HepG2 (cell line): ENCODE results near the gene ZBTB26. TPM values are rescaled to one million over a fixed set of nuclear protein-coding genes. Genes with fewer than 3 reads are reported as not detected.

Experiments used
- ATAC-seq: fragments of 200-7000 bp; cut with Tn5 transposase; 3 replicates; pipeline ENCODE4 v1.9.1; 2020; ENCODE audit warnings: mild to moderate bottlenecking, moderate library complexity
- BruUV-seq: library from RNA; stranded (reverse); fragments of 400-500 nt; replicated peaks from 2 replicates; lab custom pipeline; 2021; lab: Mats Ljungman, UMichigan
- CTCF ChIA-PET: fragments of 300-600 bp; formaldehyde crosslinking; extraction: SDS; loops from one replicate; lab custom pipeline; 2021; ENCODE audit warnings: low total read pairs, inconsistent platforms, low intra/inter-chr PET ratio; lab: Yijun Ruan, JAX
- POLR2A ChIA-PET: fragments of 350-600 bp; sonication (Branson Sonifier 250); formaldehyde crosslinking; loops from one replicate; lab custom pipeline; 2020; ENCODE audit warnings: antibody characterized with exemption, inconsistent platforms; lab: Yijun Ruan, JAX
- DNase-seq: peaks from one replicate; pipeline ENCODE4 v3.0.0-alpha.2; 2015; ENCODE audit warnings: low spot score
- FAIRE-seq: peaks from 3 replicates; lab custom pipeline; 2011; peaks lifted over from hg19 to GRCh38; lab: Jason Lieb, UNC
- H2AFZ ChIP-seq: one replicate; pipeline ENCODE4 v1.6.1; 2011; ENCODE audit warnings: low read length, inconsistent platforms
- H3K27ac ChIP-seq: fragments of 300-600 bp; 3 replicates; pipeline ENCODE4 v1.8.0; 2011; ENCODE audit warnings: mixed run types, mild to moderate bottlenecking, mixed read lengths, low read length, inconsistent platforms; ENCODE audit not compliant: insufficient read depth; ENCODE audit errors: extremely low read length
- H3K27me3 ChIP-seq, 2 experiments: fragments of 200-600 bp in 1 of 2; 2 replicates in 1 of 2; 3 replicates in 1 of 2; pipeline versions ENCODE4 v1.6.0 to v1.8.0; 2011; ENCODE audit warnings: low read length in 2 of 2, mild to moderate bottlenecking in 2 of 2, moderate library complexity in 2 of 2, inconsistent platforms in 1 of 2; ENCODE audit not compliant: insufficient read depth in 2 of 2, control insufficient read depth in 1 of 2
- H3K36me3 ChIP-seq, 2 experiments: fragments of 200-600 bp in 1 of 2; replicated peaks in 1 of 2; 2 replicates in 1 of 2; 3 replicates in 1 of 2; pipeline versions ENCODE4 v1.5.1 to v1.8.0; 2011; ENCODE audit warnings: low read length in 2 of 2, inconsistent platforms in 1 of 2; ENCODE audit not compliant: insufficient read depth in 2 of 2, control insufficient read depth in 1 of 2
- H3K4me1 ChIP-seq: 2 replicates; pipeline ENCODE4 v1.5.1; 2012; ENCODE audit warnings: low read length, inconsistent platforms; ENCODE audit not compliant: insufficient read depth
- H3K4me2 ChIP-seq: 2 replicates; pipeline ENCODE4 v1.6.0; 2011; ENCODE audit warnings: low read depth, low read length, inconsistent platforms
- H3K4me3 ChIP-seq, 3 experiments: fragments of 200-600 bp in 1 of 3; sonication (generic), shearing (Covaris generic) in 1 of 3; replicated peaks in 1 of 3; 2 replicates each; pipeline ENCODE4 v1.5.1; 2011 to 2016; ENCODE audit warnings: low read length in 3 of 3, inconsistent platforms in 2 of 3, low read depth in 2 of 3, mild to moderate bottlenecking in 2 of 3, control low read depth in 1 of 3, mixed read lengths in 1 of 3; ENCODE audit not compliant: insufficient read depth in 1 of 3
- H3K79me2 ChIP-seq: one replicate; pipeline ENCODE4 v1.6.1; 2011; ENCODE audit warnings: low read length, inconsistent platforms; ENCODE audit not compliant: insufficient read depth
- H3K9ac ChIP-seq: 2 replicates; pipeline ENCODE4 v1.6.0; 2011; ENCODE audit warnings: mild to moderate bottlenecking, low read depth, low read length, inconsistent platforms; ENCODE audit not compliant: insufficient read depth
- H3K9me3 ChIP-seq: 2 replicates; pipeline ENCODE4 v1.5.1; 2012; ENCODE audit warnings: mild to moderate bottlenecking, low read length
- H4K20me1 ChIP-seq: 2 replicates; pipeline ENCODE4 v1.6.0; 2011; ENCODE audit warnings: inconsistent platforms, mild to moderate bottlenecking, low read length, moderate library complexity; ENCODE audit not compliant: insufficient read depth
- ARID5B ChIP-seq: IDR thresholded peaks from 2 replicates; pipeline ENCODE4 v1.4.0; 2020; ENCODE audit warnings: mild to moderate bottlenecking, missing genetic modification reagents
- DMTF1 ChIP-seq: sonication (generic); formaldehyde crosslinking; IDR thresholded peaks from 2 replicates; pipeline ENCODE4 v1.4.0; 2020; ENCODE audit warnings: mild to moderate bottlenecking, missing genetic modification reagents
- SP4 ChIP-seq: sonication (generic); formaldehyde crosslinking; IDR thresholded peaks from 2 replicates; pipeline ENCODE4 v1.8.1; 2023; ENCODE audit warnings: mild to moderate bottlenecking, missing genetic modification reagents
- SRF ChIP-seq: IDR thresholded peaks from 2 replicates; pipeline ENCODE4 v1.6.1; 2011; ENCODE audit warnings: mild to moderate bottlenecking, low read depth, low read length, moderate library complexity
- ZBTB3 ChIP-seq: sonication (generic); formaldehyde crosslinking; IDR thresholded peaks from 2 replicates; pipeline ENCODE4 v1.4.0; 2020; ENCODE audit warnings: low read depth, mild to moderate bottlenecking, moderate library complexity, missing genetic modification reagents, borderline replicate concordance
- ZNF263 ChIP-seq: sonication (generic); formaldehyde crosslinking; IDR thresholded peaks from 2 replicates; pipeline ENCODE4 v1.4.0; 2020; ENCODE audit warnings: missing genetic modification reagents
- ZNF577 ChIP-seq: sonication (generic); formaldehyde crosslinking; IDR thresholded peaks from 2 replicates; pipeline ENCODE4 v1.4.0; 2020; ENCODE audit warnings: mild to moderate bottlenecking, low read depth, missing genetic modification reagents, borderline replicate concordance
- ZNF703 ChIP-seq: sonication (generic); formaldehyde crosslinking; IDR thresholded peaks from 2 replicates; pipeline ENCODE4 v1.5.1; 2020; ENCODE audit warnings: missing genetic modification reagents, mild to moderate bottlenecking, moderate library complexity, borderline replicate concordance
- WGBS: methylation state at CpG from one replicate; pipeline ENCODE4 v1.1.6; 2017; ENCODE audit warnings: low lambda C conversion rate; 5-methylcytosine and 5-hydroxymethylcytosine counted together
- in situ Hi-C: cut with HindIII; loops from 2 replicates; pipeline ENCODE4 v1.10.0; 2017; ENCODE audit warnings: low pct_unique_long_range_greater_than_20kb; ENCODE audit not compliant: extremely low pct_ligation_motif_present
- intact Hi-C: fragments of 100-400 bp; cut with micrococcal nuclease; formaldehyde crosslinking; loops from one replicate; pipeline ENCODE4 v1.10.0; 2022; ENCODE audit not compliant: unreplicated experiment
- polyA plus RNA-seq, 8 experiments: library from polyadenylated mRNA; depleted of rRNA in 3 of 8; stranded (reverse) in 7 of 8; unstranded in 1 of 8; fragments of >200 nt; fragmentation: Illumina TruSeq in 4 of 8; extraction: Trizol in 4 of 8; gene quantifications; 2 replicates each; pipeline versions ENCODE4 v1.2.1 to v1.2.3, GENCODE V29; 2011 to 2016; ENCODE audit warnings: low read depth in 4 of 8, missing spikeins in 1 of 8, mixed read lengths in 1 of 8; ENCODE audit not compliant: insufficient read depth in 1 of 8
- total RNA-seq, 5 experiments: library from RNA; depleted of rRNA; stranded (reverse); fragments of >200 nt; fragmentation: Illumina TruSeq; extraction: Trizol; gene quantifications; 2 replicates each; pipeline ENCODE4 v1.2.3, GENCODE V29; 2016; ENCODE audit warnings: low read depth in 1 of 5

Gene ZBTB26
- total and polyA plus RNA-seq, 2 of the 13 experiments (the other 11 are each of a cell fraction or from before 2014, with no cell fraction given), result 4.5 to 8.6 TPM

- FAIRE-seq, result no peak
- POLR2A ChIA-PET, result interaction anchor here (1.1 kb wide), 1 partner anchor 14 kb away, joined by 4 read pairs; the partner anchor contains the start of gene ZBTB26
- no peak for ATAC-seq
Observed at GRCh38 chr9:122944960-122945888, 13.9 kb upstream of the ZBTB26 start.

GRCh38 chr9:122941582-122942234, 10.4 kb upstream of the ZBTB26 start:
- intact Hi-C loops, result loop anchor here (10.0 kb wide), 1 partner anchor 53 kb away; no protein-coding TSS in a partner anchor
- no peaks in the 10 kb centered on the region for H4K20me1 ChIP-seq
- WGBS, result 3% methylated on average over 17 of the region's 17 CpGs
- TF ChIP-seq ZNF263 (CRISPR knock-in tag) (no peak), DMTF1 (CRISPR knock-in tag) (no peak), SP4 (CRISPR knock-in tag) (no peak), ZBTB3 (CRISPR knock-in tag) (no peak), ARID5B (0 out of 2 replicates have a peak, but pooled peaks have one; percentile 4), ZNF577 (no peak)

More at GRCh38 chr9:122944960-122945888, 13.9 kb upstream of the ZBTB26 start:
- no peaks in the 10 kb centered on the region for H4K20me1 ChIP-seq
- no peak overlapping the region for H3K9ac ChIP-seq
- in situ Hi-C loops, result no loop called here
- peaks cover 0 to 3% of the 10 kb centered on the region in 2 experiments; a peak in 1 of 5 replicates for H3K27me3 ChIP-seq
- 80% methylated on average over 4 of the region's 4 CpGs for WGBS
- TF ChIP-seq ZNF703 (CRISPR knock-in tag) (no peak), SRF (peak; percentile 69)
- H3K9me3 ChIP-seq, result no peaks in the 10 kb centered on the region
- peaks cover 81% of the 10 kb centered on the region for H3K79me2 ChIP-seq
- BruUV-seq, result no TSS peak
- peaks cover 68% of the 10 kb centered on the region for H3K4me1 ChIP-seq
- no peak for DNase-seq
- H3K4me2 ChIP-seq, result no peak overlapping the region
- H3K27ac ChIP-seq, result peak overlapping the region; percentile 2
- CTCF ChIA-PET, result no interaction called here
- H2AFZ ChIP-seq, result no peak overlapping the region
- H3K36me3 ChIP-seq, result peaks cover 0 to 2% of the 10 kb centered on the region in 2 experiments; a peak in 2 of 5 replicates
- intact Hi-C loops, result loop anchor here (10.0 kb wide), 1 partner anchor 50 kb away; no protein-coding TSS in a partner anchor
- H3K4me3 ChIP-seq, result no peak overlapping the region

More at GRCh38 chr9:122941582-122942234, 10.4 kb upstream of the ZBTB26 start:
- Histone ChIP-seq H3K27me3 (peaks cover 0 to 3% of the 10 kb centered on the region in 2 experiments; a peak in 1 of 5 replicates), H3K79me2 (peaks cover 55% of the 10 kb centered on the region), H3K36me3 (peaks cover 0 to 10% of the 10 kb centered on the region in 2 experiments; a peak in 3 of 5 replicates), H2AFZ (no peak overlapping the region), H3K27ac (peak overlapping the region; percentile 77), H3K9me3 (no peaks in the 10 kb centered on the region), H3K9ac (peak overlapping the region; percentile 81), H3K4me1 (peaks cover 64% of the 10 kb centered on the region), H3K4me2 (peak overlapping the region; percentile 84), H3K4me3 (peak overlapping the region; percentile 78 to 97 (median 90))
- DNase-seq (peak; percentile 38), FAIRE-seq (no peak), ATAC-seq (peak; percentile 51)
- POLR2A ChIA-PET, result interaction anchor here (1.0 to 5.2 kb wide), 7 partner anchors 10 to 113 kb away, joined by 4 to 107 read pairs (median 12); partner anchors contain the start of genes PDCL, RC3H2, ZBTB26 and ZBTB6
- TSS peak; percentile 69 for BruUV-seq
- CTCF ChIA-PET, result no interaction called here
- in situ Hi-C loops, result no loop called here
